ENCODE measurements around the gene TTC22.

DNA sequence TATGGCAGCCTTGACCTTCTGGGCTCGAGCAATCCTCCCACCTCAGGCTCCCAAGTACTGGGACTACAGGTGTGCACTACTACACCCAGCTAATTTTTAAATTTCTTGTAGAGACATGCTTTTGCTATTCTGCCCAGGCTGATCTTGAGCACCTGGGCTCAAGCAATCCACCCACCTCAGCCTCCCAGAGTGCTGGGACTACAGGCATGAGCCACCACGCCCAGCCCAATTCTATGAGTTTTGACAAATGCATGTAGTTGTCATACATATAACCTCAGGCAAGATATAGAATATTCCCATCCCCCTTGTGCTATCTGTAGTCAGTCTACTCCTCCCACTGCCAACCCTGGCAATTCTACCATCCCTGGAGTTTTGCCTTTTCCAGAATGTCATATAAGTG is 38.7 kb upstream of the TTC22 start:
- TF ChIP-seq EP300 (IDR thresholded peaks at IDR 0.05), result no peak
- TF ChIP-seq, protein P1, sequence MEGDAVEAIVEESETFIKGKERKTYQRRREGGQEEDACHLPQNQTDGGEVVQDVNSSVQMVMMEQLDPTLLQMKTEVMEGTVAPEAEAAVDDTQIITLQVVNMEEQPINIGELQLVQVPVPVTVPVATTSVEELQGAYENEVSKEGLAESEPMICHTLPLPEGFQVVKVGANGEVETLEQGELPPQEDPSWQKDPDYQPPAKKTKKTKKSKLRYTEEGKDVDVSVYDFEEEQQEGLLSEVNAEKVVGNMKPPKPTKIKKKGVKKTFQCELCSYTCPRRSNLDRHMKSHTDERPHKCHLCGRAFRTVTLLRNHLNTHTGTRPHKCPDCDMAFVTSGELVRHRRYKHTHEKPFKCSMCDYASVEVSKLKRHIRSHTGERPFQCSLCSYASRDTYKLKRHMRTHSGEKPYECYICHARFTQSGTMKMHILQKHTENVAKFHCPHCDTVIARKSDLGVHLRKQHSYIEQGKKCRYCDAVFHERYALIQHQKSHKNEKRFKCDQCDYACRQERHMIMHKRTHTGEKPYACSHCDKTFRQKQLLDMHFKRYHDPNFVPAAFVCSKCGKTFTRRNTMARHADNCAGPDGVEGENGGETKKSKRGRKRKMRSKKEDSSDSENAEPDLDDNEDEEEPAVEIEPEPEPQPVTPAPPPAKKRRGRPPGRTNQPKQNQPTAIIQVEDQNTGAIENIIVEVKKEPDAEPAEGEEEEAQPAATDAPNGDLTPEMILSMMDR (IDR thresholded peaks at IDR 0.05), result no peak
